HEK293 (cell line): ENCODE measurements around the gene TBC1D4.
"Not testable (repeated sequence)": the region's sequence is repeated elsewhere in the genome, so short reads cannot be mapped to it uniquely, and the experiment has no call there.

ENCODE experiments used
- CTCF ChIP-seq: fragments of 450-650 bp; formaldehyde crosslinking; IDR thresholded peaks from 2 replicates; pipeline ENCODE4 v1.5.1; 2016; ENCODE audit warnings: missing biosample characterization, missing genetic modification characterization
- HIC1 ChIP-seq: fragments of 450-650 bp; formaldehyde crosslinking; IDR thresholded peaks from 2 replicates; pipeline ENCODE4 v1.5.1; 2016; ENCODE audit warnings: missing biosample characterization, missing genetic modification characterization
- ZNF133 ChIP-seq: fragments of 450-650 bp; formaldehyde crosslinking; IDR thresholded peaks from 2 replicates; pipeline ENCODE4 v1.5.1; 2016; ENCODE audit warnings: missing biosample characterization, missing genetic modification characterization
- ZNF174 ChIP-seq: fragments of 450-650 bp; formaldehyde crosslinking; IDR thresholded peaks from 2 replicates; pipeline ENCODE4 v1.5.0; 2017; ENCODE audit warnings: missing biosample characterization, mild to moderate bottlenecking, missing genetic modification characterization
- ZNF501 ChIP-seq: fragments of 450-650 bp; formaldehyde crosslinking; IDR thresholded peaks from 2 replicates; pipeline ENCODE4 v1.5.1; 2016; ENCODE audit warnings: missing biosample characterization, missing genetic modification characterization
- ZNF558 ChIP-seq: fragments of 450-650 bp; formaldehyde crosslinking; IDR thresholded peaks from 2 replicates; pipeline ENCODE4 v1.5.1; 2016; ENCODE audit warnings: missing biosample characterization, missing genetic modification characterization
- ZNF792 ChIP-seq: fragments of 450-650 bp; formaldehyde crosslinking; IDR thresholded peaks from 2 replicates; pipeline ENCODE4 v1.5.1; 2016; ENCODE audit warnings: missing biosample characterization, missing genetic modification characterization

GRCh38 chr13:75273695-75274094 is 208.3 kb downstream of the TBC1D4 start:
- not testable (repeated sequence) for TF ChIP-seq ZNF558 (tag by site-specific recombination); ZNF792 (tag by site-specific recombination); ZNF133 (tag by site-specific recombination); CTCF (tag by site-specific recombination); ZNF501; HIC1 (tag by site-specific recombination); ZNF174 (tag by site-specific recombination)
